KOPT-K1 (cell line): ENCODE measurements around the gene SHISAL2A.

Experiments used
- H3K27ac ChIP-seq: fragments of 200-600 bp; sonication (generic); 2 replicates; pipeline ENCODE4 v1.5.1; 2016; ENCODE audit warnings: antibody characterized with exemption, mild to moderate bottlenecking, low read depth, low read length; ENCODE audit not compliant: poor library complexity, severe bottlenecking
- H3K36me3 ChIP-seq: fragments of 200-600 bp; sonication (generic); 2 replicates; pipeline ENCODE4 v1.5.1; 2017; ENCODE audit warnings: antibody characterized with exemption, mild to moderate bottlenecking, low read length, moderate library complexity; ENCODE audit not compliant: insufficient read depth
- H3K9me3 ChIP-seq: fragments of 200-600 bp; sonication (generic); 2 replicates; pipeline ENCODE4 v1.5.1; 2017; ENCODE audit warnings: antibody characterized with exemption, low read length, mild to moderate bottlenecking; ENCODE audit not compliant: insufficient read depth, poor library complexity, severe bottlenecking

Gene SHISAL2A

GRCh38 chr1:52634111-52634510, 1.1 kb downstream of the SHISAL2A start:
- Histone ChIP-seq H3K9me3 (peaks cover 6% of the 10 kb centered on the region), H3K27ac (no peak overlapping the region), H3K36me3 (no peaks in the 10 kb centered on the region)

GRCh38 chr1:52635321-52636089, 2.5 kb downstream of the SHISAL2A start:
- Histone ChIP-seq H3K9me3 (peaks cover 6% of the 10 kb centered on the region), H3K36me3 (no peaks in the 10 kb centered on the region), H3K27ac (no peak overlapping the region)

GRCh38 chr1:52636721-52637695, 4.0 kb downstream of the SHISAL2A start:
- Histone ChIP-seq H3K9me3 (peaks cover 6% of the 10 kb centered on the region), H3K36me3 (no peaks in the 10 kb centered on the region), H3K27ac (peak overlapping the region; percentile 64)

GRCh38 chr1:52637946-52638345, 5.0 kb downstream of the SHISAL2A start:
- no peaks in the 10 kb centered on the region for H3K36me3 ChIP-seq
- peaks cover 6% of the 10 kb centered on the region for H3K9me3 ChIP-seq
- H3K27ac ChIP-seq = peak overlapping the region; percentile 64

GRCh38 chr1:52640697-52641096, 7.7 kb downstream of the SHISAL2A start:
- Histone ChIP-seq H3K27ac (no peak overlapping the region), H3K36me3 (no peaks in the 10 kb centered on the region), H3K9me3 (no peaks in the 10 kb centered on the region)

DNA sequence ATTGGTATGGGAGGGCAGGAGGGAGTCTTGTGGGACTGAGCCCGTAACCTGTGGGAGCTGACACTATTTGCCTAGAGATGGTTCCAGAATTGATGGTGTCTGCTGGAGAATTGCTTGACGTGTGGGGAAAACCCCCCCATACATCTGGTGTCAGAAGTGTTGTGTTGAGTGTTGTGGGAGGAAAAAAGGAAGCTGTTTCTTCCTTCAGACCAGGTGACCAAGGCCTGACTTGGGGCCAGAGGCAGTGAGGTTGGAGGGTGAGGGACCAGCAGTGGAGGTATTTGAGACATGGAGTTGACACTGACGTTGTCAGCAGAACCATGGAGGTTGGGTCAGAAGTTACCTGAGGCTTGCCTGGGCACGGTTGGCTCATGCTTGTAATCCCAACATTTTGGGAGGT, 8.3 kb downstream of the SHISAL2A start:
- no peaks in the 10 kb centered on the region for H3K9me3 ChIP-seq
- H3K36me3 ChIP-seq = no peaks in the 10 kb centered on the region
- H3K27ac ChIP-seq = no peak overlapping the region

DNA sequence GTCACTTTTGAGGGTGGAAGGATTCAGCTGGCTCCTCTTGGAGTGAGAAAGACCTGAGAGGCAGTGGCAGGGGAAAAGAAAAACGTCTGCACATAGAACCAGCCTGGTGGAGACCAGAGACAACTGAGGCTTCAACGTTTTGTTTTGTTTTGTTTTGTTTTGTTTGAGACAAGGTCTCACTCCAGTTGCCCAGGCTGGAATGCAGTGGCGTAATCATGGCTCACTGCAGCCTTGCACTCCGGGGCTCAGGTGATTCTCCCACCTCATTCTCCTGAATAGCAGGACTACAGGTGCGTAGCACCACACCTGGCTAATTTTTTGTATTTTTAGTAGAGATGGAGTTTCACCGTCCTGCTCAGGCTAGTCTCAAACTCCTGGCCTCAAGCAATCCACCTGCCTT, 12.3 kb downstream of the SHISAL2A start:
- H3K36me3 ChIP-seq = no peaks in the 10 kb centered on the region
- no peak overlapping the region for H3K27ac ChIP-seq
- no peaks in the 10 kb centered on the region for H3K9me3 ChIP-seq

- H3K9me3 ChIP-seq = no peaks in the 10 kb centered on the region
- no peak overlapping the region for H3K27ac ChIP-seq
- no peaks in the 10 kb centered on the region for H3K36me3 ChIP-seq
These were observed 18.9 kb downstream of the SHISAL2A start for GRCh38 chr1:52651904-52652303.

GRCh38 chr1:52653207-52653849, 20.4 kb downstream of the SHISAL2A start:
- no peaks in the 10 kb centered on the region for H3K9me3 ChIP-seq
- no peaks in the 10 kb centered on the region for H3K36me3 ChIP-seq
- H3K27ac ChIP-seq = no peak overlapping the region

DNA sequence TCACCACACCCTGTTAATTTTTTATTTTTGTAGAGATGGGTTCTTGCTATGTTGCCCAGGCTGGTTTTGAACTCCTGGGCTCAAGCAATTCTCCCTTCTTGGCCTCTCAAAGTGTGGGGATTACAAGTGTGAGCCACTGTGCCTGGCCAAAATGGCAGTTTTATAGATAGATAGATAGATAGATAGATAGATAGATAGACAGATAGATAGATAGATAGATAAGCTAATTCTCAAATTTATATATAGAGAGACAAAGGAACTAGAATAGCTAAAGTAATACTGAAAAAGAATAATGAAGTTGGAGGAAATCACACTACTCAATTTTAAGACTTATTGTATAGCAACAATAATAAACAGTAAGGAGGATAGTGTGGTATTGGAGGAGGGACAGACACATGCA, 21.1 kb downstream of the SHISAL2A start:
- Histone ChIP-seq H3K27ac (no peak overlapping the region), H3K9me3 (no peaks in the 10 kb centered on the region), H3K36me3 (no peaks in the 10 kb centered on the region)

DNA sequence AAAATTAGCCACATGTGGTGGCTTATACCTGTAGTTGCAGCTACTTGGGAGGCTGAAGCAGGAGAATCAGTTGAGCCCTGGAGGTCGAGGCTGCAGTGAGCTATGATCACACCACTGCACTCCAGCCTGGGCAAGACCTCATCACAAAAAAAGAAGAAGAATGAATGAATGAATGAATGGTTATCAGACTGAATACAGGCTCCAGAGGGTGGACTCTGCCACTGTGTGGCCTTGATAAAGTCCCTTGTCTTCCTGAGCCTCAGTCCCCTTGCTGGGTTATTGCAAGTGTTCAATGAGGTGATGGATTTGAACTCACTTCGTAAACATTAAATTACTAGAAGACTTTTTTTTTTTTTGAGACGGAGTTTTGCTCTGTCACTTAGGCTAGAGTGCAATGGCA, 24.7 kb downstream of the SHISAL2A start:
- no peaks in the 10 kb centered on the region for H3K36me3 ChIP-seq
- H3K27ac ChIP-seq = no peak overlapping the region
- no peaks in the 10 kb centered on the region for H3K9me3 ChIP-seq

DNA sequence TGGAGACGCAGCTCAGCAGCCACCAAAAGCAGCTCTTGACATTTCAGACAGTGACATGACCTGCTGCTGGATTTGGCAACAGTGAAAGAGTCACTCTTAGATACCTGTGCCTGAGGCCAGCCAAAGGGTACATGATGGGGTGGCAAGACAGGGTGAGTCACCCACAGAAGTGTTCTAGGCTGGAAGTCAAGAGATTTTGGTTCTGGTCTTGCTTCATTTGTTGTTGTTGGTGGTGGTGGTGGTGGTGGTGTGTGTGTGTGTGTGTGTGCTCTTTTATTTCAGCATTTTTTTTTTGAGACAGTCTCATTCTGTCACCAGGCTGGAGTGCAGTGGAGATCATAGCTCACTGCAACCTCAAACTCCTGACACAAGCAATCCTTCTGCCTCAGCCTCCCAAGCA, 25.8 kb downstream of the SHISAL2A start:
- H3K36me3 ChIP-seq = no peaks in the 10 kb centered on the region

DNA sequence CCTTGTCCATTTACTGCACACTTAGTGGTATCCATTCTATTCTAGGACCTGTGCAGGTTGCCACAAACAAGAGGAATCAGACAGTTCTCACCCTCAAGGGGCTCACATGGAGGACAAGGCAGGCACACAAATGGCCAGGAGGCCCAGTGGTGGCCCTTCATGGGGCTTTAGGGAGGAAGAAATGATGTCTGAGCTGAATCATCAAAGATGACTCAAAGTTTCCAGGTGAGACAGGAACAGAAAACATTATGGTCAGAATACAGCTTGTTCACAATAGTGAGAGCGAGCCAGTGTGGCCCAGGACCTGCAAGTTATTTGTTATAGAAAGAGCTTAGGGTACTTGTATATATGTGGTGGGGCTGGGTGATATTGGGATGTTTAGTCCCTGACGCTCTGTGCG, 26.4 kb downstream of the SHISAL2A start:
- Histone ChIP-seq H3K36me3 (no peaks in the 10 kb centered on the region), H3K27ac (no peak overlapping the region), H3K9me3 (no peaks in the 10 kb centered on the region)

More for the DNA sequence above, 25.8 kb downstream of the SHISAL2A start:
- H3K27ac ChIP-seq = no peak overlapping the region
- no peaks in the 10 kb centered on the region for H3K9me3 ChIP-seq

GRCh38 chr1:52659851-52660596, 27.1 kb downstream of the SHISAL2A start:
- H3K36me3 ChIP-seq = no peaks in the 10 kb centered on the region
- no peaks in the 10 kb centered on the region for H3K9me3 ChIP-seq
- H3K27ac ChIP-seq = no peak overlapping the region
